GM12878 (cell line): ENCODE measurements around the gene POFUT1. TPM values are rescaled to one million over a fixed set of nuclear protein-coding genes. Genes with fewer than 3 reads are reported as not detected.

ENCODE experiments used
- BCL3 ChIP-seq: IDR thresholded peaks from 2 replicates; pipeline ENCODE4 v1.6.1; 2011; ENCODE audit warnings: borderline replicate concordance, low read depth, mild to moderate bottlenecking, moderate library complexity, low read length; ENCODE audit not compliant: insufficient read depth, poor library complexity, severe bottlenecking
- BRCA1 ChIP-seq: IDR thresholded peaks from 2 replicates; pipeline ENCODE4 v1.6.1; 2011; ENCODE audit warnings: low read depth, low read length, improper control_type of control experiment
- CEBPZ ChIP-seq: fragments of 150-350 bp; IDR thresholded peaks from 2 replicates; pipeline ENCODE4 v1.6.1; 2016; ENCODE audit warnings: low read depth, low read length
- EGR1 ChIP-seq, 2 experiments: IDR thresholded peaks; 1 replicate in 1 of 2; 2 replicates in 1 of 2; pipeline ENCODE4 v1.6.1; 2011 to 2012; ENCODE audit warnings: low read depth in 2 of 2, low read length in 2 of 2, borderline replicate concordance in 1 of 2, mild to moderate bottlenecking in 1 of 2, moderate library complexity in 1 of 2
- IKZF2 ChIP-seq, 2 experiments: fragments of 450-650 bp; IDR thresholded peaks; 2 replicates each; pipeline ENCODE4 v1.6.1; 2017; ENCODE audit warnings: mild to moderate bottlenecking in 2 of 2, moderate library complexity in 2 of 2
- LARP7 ChIP-seq: fragments of 450-650 bp; IDR thresholded peaks from 2 replicates; pipeline ENCODE4 v1.6.1; 2017; ENCODE audit warnings: mild to moderate bottlenecking
- NRF1 ChIP-seq: conservative IDR thresholded peaks from 2 replicates; pipeline ENCODE4 v1.6.1; 2011; ENCODE audit warnings: mild to moderate bottlenecking, low read depth, low read length, improper control_type of control experiment
- POLR2A ChIP-seq: IDR thresholded peaks from 2 replicates; pipeline ENCODE4 v1.6.1; 2011; ENCODE audit warnings: low read depth, mild to moderate bottlenecking, low read length
- USF1 ChIP-seq: IDR thresholded peaks from 2 replicates; pipeline ENCODE4 v1.6.1; 2011; ENCODE audit warnings: borderline replicate concordance, low read depth, mild to moderate bottlenecking, moderate library complexity, mixed read lengths, low read length; ENCODE audit not compliant: insufficient read depth; ENCODE audit errors: extremely low read length
- ZBTB11 ChIP-seq: fragments of 450-650 bp; formaldehyde crosslinking; IDR thresholded peaks from 2 replicates; pipeline ENCODE4 v1.5.0; 2022; ENCODE audit warnings: mild to moderate bottlenecking, missing genetic modification characterization
- ZNF207 ChIP-seq: fragments of 450-650 bp; IDR thresholded peaks from 2 replicates; pipeline ENCODE4 v1.6.1; 2014; ENCODE audit warnings: antibody characterized with exemption, mild to moderate bottlenecking, borderline replicate concordance
- ZNF384 ChIP-seq: IDR thresholded peaks from 2 replicates; pipeline ENCODE4 v1.6.1; 2012; ENCODE audit warnings: low read depth, mild to moderate bottlenecking, low read length, improper control_type of control experiment, borderline replicate concordance
- polyA plus RNA-seq, 11 experiments: library from polyadenylated mRNA; depleted of rRNA in 4 of 11; unstranded in 6 of 11; stranded (reverse) in 5 of 11; fragments of >200 nt; fragmentation: Nextera tagmentation in 4 of 11; fragmentation: Illumina TruSeq in 1 of 11; extraction: Ambion mirVana in 4 of 11; extraction: Trizol in 1 of 11; gene quantifications; 1 replicate in 1 of 11; 2 replicates in 10 of 11; pipeline versions ENCODE4 v1.2.1 to v1.2.3, GENCODE V29; 2011 to 2016; ENCODE audit warnings: inconsistent platforms in 2 of 11, missing spikeins in 2 of 11, low read depth in 1 of 11
- total RNA-seq, 4 experiments: library from RNA; depleted of rRNA in 3 of 4; stranded (reverse); fragments of >200 nt in 3 of 4; fragmentation: Illumina TruSeq in 1 of 4; extraction: Trizol in 1 of 4; gene quantifications; 2 replicates each; pipeline versions ENCODE4 v1.2.1 to v1.2.3, GENCODE V29; 2013 to 2021
- TF ChIP-seq, protein P1 (sequence below): IDR thresholded peaks from 2 replicates; pipeline ENCODE4 v1.6.1; 2012; ENCODE audit warnings: improper control_type of control experiment, low read depth, low read length; ENCODE audit not compliant: insufficient replicate concordance

The POFUT1 gene
- total and polyA plus RNA-seq, 10 of the 15 experiments (the other 5 are each of a cell fraction or from before 2014, with no cell fraction given): 2.6 to 33.4 (median 23.1) TPM

GRCh38 chr20:32207626-32208498, at the start of gene POFUT1, which contains the start of gene PLAGL2 (continued):
- peak; percentile 36 for TF ChIP-seq BCL3
- no peak for TF ChIP-seq ZNF384
- TF ChIP-seq NRF1: no peak
- no peak for TF ChIP-seq IKZF2 (IDR thresholded peaks at IDR 0.05)
- TF ChIP-seq BRCA1: no peak
- TF ChIP-seq ZBTB11 (CRISPR knock-in tag): no peak
- TF ChIP-seq LARP7: peak; percentile 97
- TF ChIP-seq, protein P1, sequence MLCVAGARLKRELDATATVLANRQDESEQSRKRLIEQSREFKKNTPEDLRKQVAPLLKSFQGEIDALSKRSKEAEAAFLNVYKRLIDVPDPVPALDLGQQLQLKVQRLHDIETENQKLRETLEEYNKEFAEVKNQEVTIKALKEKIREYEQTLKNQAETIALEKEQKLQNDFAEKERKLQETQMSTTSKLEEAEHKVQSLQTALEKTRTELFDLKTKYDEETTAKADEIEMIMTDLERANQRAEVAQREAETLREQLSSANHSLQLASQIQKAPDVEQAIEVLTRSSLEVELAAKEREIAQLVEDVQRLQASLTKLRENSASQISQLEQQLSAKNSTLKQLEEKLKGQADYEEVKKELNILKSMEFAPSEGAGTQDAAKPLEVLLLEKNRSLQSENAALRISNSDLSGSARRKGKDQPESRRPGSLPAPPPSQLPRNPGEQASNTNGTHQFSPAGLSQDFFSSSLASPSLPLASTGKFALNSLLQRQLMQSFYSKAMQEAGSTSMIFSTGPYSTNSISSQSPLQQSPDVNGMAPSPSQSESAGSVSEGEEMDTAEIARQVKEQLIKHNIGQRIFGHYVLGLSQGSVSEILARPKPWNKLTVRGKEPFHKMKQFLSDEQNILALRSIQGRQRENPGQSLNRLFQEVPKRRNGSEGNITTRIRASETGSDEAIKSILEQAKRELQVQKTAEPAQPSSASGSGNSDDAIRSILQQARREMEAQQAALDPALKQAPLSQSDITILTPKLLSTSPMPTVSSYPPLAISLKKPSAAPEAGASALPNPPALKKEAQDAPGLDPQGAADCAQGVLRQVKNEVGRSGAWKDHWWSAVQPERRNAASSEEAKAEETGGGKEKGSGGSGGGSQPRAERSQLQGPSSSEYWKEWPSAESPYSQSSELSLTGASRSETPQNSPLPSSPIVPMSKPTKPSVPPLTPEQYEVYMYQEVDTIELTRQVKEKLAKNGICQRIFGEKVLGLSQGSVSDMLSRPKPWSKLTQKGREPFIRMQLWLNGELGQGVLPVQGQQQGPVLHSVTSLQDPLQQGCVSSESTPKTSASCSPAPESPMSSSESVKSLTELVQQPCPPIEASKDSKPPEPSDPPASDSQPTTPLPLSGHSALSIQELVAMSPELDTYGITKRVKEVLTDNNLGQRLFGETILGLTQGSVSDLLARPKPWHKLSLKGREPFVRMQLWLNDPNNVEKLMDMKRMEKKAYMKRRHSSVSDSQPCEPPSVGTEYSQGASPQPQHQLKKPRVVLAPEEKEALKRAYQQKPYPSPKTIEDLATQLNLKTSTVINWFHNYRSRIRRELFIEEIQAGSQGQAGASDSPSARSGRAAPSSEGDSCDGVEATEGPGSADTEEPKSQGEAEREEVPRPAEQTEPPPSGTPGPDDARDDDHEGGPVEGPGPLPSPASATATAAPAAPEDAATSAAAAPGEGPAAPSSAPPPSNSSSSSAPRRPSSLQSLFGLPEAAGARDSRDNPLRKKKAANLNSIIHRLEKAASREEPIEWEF: no peak
- TF ChIP-seq EGR1 (IDR thresholded peaks at IDR 0.05; ENCODE audit: borderline replicate concordance in 1 of 2, low read depth in 2 of 2, low read length in 2 of 2): peak in 1 of 2 experiments; percentile 96; a peak in 2 of 3 replicates
- TF ChIP-seq ZNF207: 0 out of 2 replicates have a peak, but pooled peaks have one; percentile 65
- peak; percentile 92 for TF ChIP-seq POLR2A
- no peak for TF ChIP-seq USF1
- TF ChIP-seq CEBPZ: no peak
